ENCODE results near the gene WDR76.

DNA sequence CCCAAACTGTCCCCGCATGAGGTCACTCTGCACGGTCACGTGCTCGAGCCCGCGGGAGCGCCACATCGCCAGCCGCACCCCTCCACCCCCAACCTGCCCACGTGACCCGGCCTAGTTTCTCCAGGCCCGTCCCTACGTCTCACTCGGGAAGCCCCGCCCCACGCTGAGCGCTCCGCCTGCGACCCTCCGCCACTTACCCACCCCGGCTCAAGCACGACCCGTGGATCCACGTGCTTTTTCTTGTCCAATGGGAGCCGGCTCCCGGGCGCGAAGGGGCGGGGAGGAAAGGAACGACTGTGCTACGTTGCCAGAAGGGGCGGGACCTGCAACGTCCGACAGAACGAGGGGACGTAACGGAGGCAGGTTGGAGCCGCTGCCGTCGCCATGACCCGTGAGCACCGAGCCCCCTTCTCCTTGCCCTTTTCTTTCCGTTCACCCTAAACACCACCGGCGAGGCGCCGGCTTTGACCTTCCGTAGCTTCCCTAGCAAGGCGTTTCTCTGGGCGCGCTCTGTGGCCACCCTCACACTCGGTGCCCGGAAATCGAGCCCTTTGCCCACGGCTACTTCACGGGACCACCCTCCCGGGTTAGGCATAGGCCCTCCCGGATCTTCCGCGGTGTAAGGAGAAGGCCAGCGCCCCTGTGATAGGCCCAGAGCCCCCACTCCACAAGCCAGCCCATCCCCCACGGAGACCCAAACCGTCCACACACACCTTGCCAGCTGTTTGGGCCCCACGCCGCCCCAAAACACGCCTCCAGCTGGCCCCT lies 34.6 kb upstream of the WDR76 start, which contains the start of gene SERF2:
- TF ChIP-seq FOXM1 (IDR thresholded peaks at IDR 0.05; ENCODE audit: low read depth) = no peak
- no peak for TF ChIP-seq NRF1 (IDR thresholded peaks at IDR 0.05; ENCODE audit: low read depth, low read length)
- TF ChIP-seq, protein P1, sequence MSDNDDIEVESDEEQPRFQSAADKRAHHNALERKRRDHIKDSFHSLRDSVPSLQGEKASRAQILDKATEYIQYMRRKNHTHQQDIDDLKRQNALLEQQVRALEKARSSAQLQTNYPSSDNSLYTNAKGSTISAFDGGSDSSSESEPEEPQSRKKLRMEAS (IDR thresholded peaks at IDR 0.05; ENCODE audit: low read depth) = peak; percentile 95
- peak; percentile 66; the same call in 1 of the 2 replicates for TF ChIP-seq TAF1 (IDR thresholded peaks at IDR 0.05; ENCODE audit: borderline replicate concordance, low read depth, low read length)
- 0 out of 2 replicates have a peak, but pooled peaks have one; percentile 13 for TF ChIP-seq RCOR1 (IDR thresholded peaks at IDR 0.05; ENCODE audit: low read length)
- no peak for TF ChIP-seq YY1 (IDR thresholded peaks at IDR 0.05; ENCODE audit: low read depth)
- TF ChIP-seq EP300 (IDR thresholded peaks at IDR 0.05; ENCODE audit: borderline replicate concordance in 1 of 2, low read depth in 1 of 2, low read length in 1 of 2) = no peak

Data from SK-N-SH (cell line).